NOMO-1 (cell line): Measurements from ENCODE around the gene ZNF784.
A peak's percentile ranks its signal among the peaks of the same experiment; 100 is the strongest.

Source experiments
- DNase-seq, 2 experiments: peaks; one replicate each; lab custom pipeline; 2025; ENCODE audit not compliant: unreplicated experiment in 2 of 2; lab: John Stamatoyannopoulos, UW

Gene ZNF784

GRCh38 chr19:55644191-55644833 lies 19.9 kb upstream of the ZNF784 start:
- DNase-seq, result no peak

GRCh38 chr19:55643887-55644176 lies 19.5 kb upstream of the ZNF784 start:
- DNase-seq, result no peak

GRCh38 chr19:55643003-55643886 lies 18.9 kb upstream of the ZNF784 start, which contains the start of gene ZNF581:
ZNF581 (plus strand) TSS chr19:55643649; CDS start chr19:55644572, 923 bp downstream.
- DNase-seq, result peak; percentile 66 to 68

- no peak for DNase-seq
Measured at GRCh38 chr19:55642153-55643002, 18.0 kb upstream of the ZNF784 start.

GRCh38 chr19:55641426-55642152 lies 17.2 kb upstream of the ZNF784 start:
- DNase-seq, result peak in 1 of 2 experiments; percentile 29

GRCh38 chr19:55640577-55641425 lies 16.4 kb upstream of the ZNF784 start, which contains the start of gene ZNF580:
ZNF580 (plus strand) TSS chr19:55641002; CDS start chr19:55642509, 1,507 bp downstream.
- DNase-seq, result peak; percentile 36 to 46

- DNase-seq, result no peak
Measured at GRCh38 chr19:55640043-55640576, 15.7 kb upstream of the ZNF784 start.

GRCh38 chr19:55638864-55639359 lies 14.5 kb upstream of the ZNF784 start:
- DNase-seq, result no peak

GRCh38 chr19:55637534-55637933 lies 13.2 kb upstream of the ZNF784 start:
- no peak for DNase-seq

- no peak for DNase-seq
Measured at GRCh38 chr19:55636723-55637122, 12.4 kb upstream of the ZNF784 start.

- no peak for DNase-seq
Measured at GRCh38 chr19:55635856-55636440, 11.6 kb upstream of the ZNF784 start.

- DNase-seq, result peak in 1 of 2 experiments; percentile 8
Measured at GRCh38 chr19:55635334-55635717, 11.0 kb upstream of the ZNF784 start.

- DNase-seq, result no peak
Measured at GRCh38 chr19:55633861-55634260, 9.5 kb upstream of the ZNF784 start.

- DNase-seq, result peak; percentile 60 to 88
Measured at GRCh38 chr19:55632463-55632834, 8.1 kb upstream of the ZNF784 start.

GRCh38 chr19:55626350-55626749 lies 2.0 kb upstream of the ZNF784 start:
- no peak for DNase-seq

GRCh38 chr19:55625004-55625326 lies 599 bp upstream of the ZNF784 start:
- no peak for DNase-seq

GRCh38 chr19:55623561-55623960 lies 805 bp downstream of the ZNF784 start:
- DNase-seq, result peak in 1 of 2 experiments; percentile 4

GRCh38 chr19:55623130-55623529 lies 1.2 kb downstream of the ZNF784 start:
- no peak for DNase-seq
